NT2/D1 (cell line): Measurements from ENCODE around the gene TACC2.

Experiments used
- SUZ12 ChIP-seq: IDR thresholded peaks from 2 replicates; pipeline ENCODE4 v1.6.1; 2011; ENCODE audit not compliant: insufficient read length, insufficient read depth; ENCODE audit errors: extremely low read depth
- YY1 ChIP-seq: IDR thresholded peaks from 2 replicates; pipeline ENCODE4 v1.6.1; 2011; ENCODE audit not compliant: insufficient read length, insufficient read depth

DNA sequence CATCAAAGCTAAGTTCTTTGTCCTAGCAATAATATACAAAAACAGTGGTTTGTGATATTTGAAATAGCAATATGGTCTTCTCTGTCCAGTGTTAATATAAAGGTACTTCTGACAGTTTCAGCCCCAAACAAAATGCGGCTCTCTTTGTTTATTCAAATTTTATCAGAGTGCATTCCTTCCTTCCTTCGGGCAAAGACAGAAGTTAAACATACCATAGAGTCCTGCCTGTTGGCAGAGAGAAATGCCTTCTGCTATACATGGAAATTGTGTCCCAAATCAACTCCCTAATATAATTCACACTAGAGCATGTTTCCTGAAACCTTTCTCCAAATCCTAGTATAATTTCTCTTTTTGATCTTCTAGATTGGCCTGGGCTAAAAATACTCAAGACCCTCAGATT is 39.9 kb upstream of the TACC2 start:
- TF ChIP-seq YY1, result no peak
- TF ChIP-seq SUZ12, result no peak
